ENCODE data around the gene RCOR2.

The RCOR2 gene

GRCh38 chr11:63920126-63920938, 3.4 kb upstream of the RCOR2 start:
- no peak for TF ChIP-seq CTCF (IDR thresholded peaks at IDR 0.05; ENCODE audit: unreplicated experiment in 3 of 3)
- peaks cover 25% of the 10 kb centered on the region for H3K4me1 Mint-ChIP-seq
- H3K9me3 Mint-ChIP-seq = no peaks in the 10 kb centered on the region
- H3K4me3 Mint-ChIP-seq = peak overlapping the region; percentile 65 to 77 (median 71)
- no peaks in the 10 kb centered on the region for H3K36me3 Mint-ChIP-seq (ENCODE audit: low read depth)
- H3K27me3 Mint-ChIP-seq (ENCODE audit: low read depth) = peaks cover 7% of the 10 kb centered on the region
- peak overlapping the region; percentile 86 to 97 (median 91) for H3K27ac Mint-ChIP-seq

DNA sequence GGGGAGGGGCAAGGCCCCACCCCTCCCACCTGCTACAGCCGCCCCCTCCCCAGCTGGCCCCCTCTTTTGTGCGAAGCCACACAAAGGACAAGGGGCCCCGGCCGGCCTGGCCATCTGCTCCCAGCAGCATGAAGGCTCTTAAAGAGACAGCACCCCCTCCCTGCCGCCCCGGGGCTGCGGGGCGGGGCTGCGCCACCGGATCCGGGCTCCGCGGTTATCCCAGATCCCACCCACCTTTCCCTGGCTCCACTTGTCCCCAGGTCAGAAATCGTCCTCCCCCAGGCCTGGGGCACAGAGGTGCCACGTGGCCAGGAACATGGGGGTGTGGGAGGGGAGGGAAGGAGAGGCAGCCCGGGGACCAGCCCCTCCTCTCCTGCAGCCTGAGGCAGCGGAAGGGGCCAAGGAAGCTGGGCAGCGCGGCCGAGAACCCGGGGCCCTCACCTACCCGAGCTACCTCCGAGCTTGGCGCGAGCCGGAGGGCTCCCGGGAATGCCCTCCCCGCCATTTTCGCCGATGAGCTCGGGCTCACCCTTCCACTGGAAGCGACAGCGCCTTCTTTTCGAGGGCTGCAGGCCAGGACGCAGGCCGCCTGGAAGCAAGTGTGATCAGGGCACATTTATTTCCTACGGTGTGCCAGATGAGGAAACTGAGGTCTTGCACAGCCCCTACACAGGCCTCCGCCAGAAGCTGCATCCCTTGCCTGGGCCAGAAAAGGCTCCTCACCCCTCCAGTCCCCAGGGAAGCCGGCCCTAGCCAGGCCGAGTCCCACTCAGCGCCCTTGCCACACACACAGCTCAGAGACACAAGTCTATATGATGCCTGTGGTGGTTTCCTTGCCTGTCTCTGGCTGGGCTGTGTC, 2.5 kb upstream of the RCOR2 start:
- H3K4me3 Mint-ChIP-seq = peak overlapping the region; percentile 65 to 77 (median 71)
- no peaks in the 10 kb centered on the region for H3K9me3 Mint-ChIP-seq
- peak overlapping the region; percentile 93 to 97 (median 94) for H3K27ac Mint-ChIP-seq
- TF ChIP-seq CTCF (IDR thresholded peaks at IDR 0.05; ENCODE audit: unreplicated experiment in 3 of 3) = no peak
- peaks cover 25% of the 10 kb centered on the region for H3K4me1 Mint-ChIP-seq
- H3K36me3 Mint-ChIP-seq (ENCODE audit: low read depth) = no peaks in the 10 kb centered on the region
- H3K27me3 Mint-ChIP-seq (ENCODE audit: low read depth) = peaks cover 7% of the 10 kb centered on the region

- TF ChIP-seq CTCF (IDR thresholded peaks at IDR 0.05; ENCODE audit: unreplicated experiment in 3 of 3) = no peak
- peak overlapping the region; percentile 93 to 97 (median 94) for H3K27ac Mint-ChIP-seq
- H3K9me3 Mint-ChIP-seq = no peaks in the 10 kb centered on the region
- peak overlapping the region; percentile 82 to 86 (median 84) for H3K4me3 Mint-ChIP-seq
- H3K36me3 Mint-ChIP-seq (ENCODE audit: low read depth) = peaks cover 7% of the 10 kb centered on the region
- H3K4me1 Mint-ChIP-seq = peaks cover 25% of the 10 kb centered on the region
- H3K27me3 Mint-ChIP-seq (ENCODE audit: low read depth) = peaks cover 7% of the 10 kb centered on the region
Observed at GRCh38 chr11:63918507-63919191, 1.7 kb upstream of the RCOR2 start.

DNA sequence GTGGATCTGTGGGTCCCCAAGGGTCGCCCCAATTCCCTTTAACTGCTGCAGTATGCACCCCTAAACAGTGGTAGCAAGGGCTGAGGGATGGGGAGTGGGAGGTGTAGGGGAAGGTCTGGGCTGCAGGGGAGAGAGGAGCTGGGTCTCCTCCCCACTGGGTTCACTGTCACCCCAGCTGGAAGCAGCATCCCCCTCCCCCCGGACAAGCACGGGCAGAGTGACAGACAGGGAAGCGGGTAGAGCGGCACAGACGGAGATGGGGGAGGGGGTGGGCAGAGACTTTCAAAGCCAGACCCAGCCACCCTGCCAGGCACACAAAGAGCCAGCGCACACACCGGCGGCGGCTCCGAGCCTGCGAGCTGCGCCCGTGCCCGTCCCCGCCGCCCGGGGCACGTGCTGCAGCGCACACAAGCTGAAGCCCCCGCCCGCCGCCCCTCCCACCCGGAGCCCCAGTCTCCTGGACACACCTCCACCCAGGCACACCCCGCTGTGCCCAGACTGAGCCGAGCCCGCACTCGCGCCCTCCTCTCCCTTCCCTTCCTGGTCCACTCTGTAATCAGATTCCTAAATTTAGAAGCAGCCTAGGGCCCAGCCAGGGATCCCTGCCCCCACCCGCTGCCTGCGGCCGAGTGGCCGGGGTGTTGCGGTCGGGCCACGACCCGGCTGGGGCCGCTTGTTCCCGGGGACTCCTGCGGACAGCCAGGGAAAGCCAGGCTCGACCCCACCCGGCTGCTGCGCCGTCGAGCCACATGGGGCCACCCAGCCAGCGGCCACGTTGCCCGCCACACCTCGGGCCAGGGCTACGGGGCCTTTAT, 935 bp upstream of the RCOR2 start:
- Mint-ChIP-seq H3K27me3 (ENCODE audit: low read depth) (peaks cover 7% of the 10 kb centered on the region), H3K36me3 (ENCODE audit: low read depth) (peaks cover 7% of the 10 kb centered on the region), H3K9me3 (no peaks in the 10 kb centered on the region), H3K27ac (peak overlapping the region; percentile 87 to 97 (median 93)), H3K4me3 (peak overlapping the region; percentile 76 to 86 (median 82)), H3K4me1 (peaks cover 25% of the 10 kb centered on the region)
- TF ChIP-seq CTCF (IDR thresholded peaks at IDR 0.05; ENCODE audit: unreplicated experiment in 3 of 3) = no peak
